GM06990 (cell line): Measurements from ENCODE around the gene TMPRSS12.

ENCODE experiments used
- DNase-seq: peaks from one replicate; pipeline ENCODE4 v3.0.0-alpha.2; 2011; ENCODE audit not compliant: insufficient read length; ENCODE audit errors: extremely low read depth
- H3K27me3 ChIP-seq: replicated peaks from 2 replicates; pipeline ENCODE4 v1.6.0; 2011; ENCODE audit warnings: low read length; ENCODE audit not compliant: control insufficient read depth, insufficient read depth
- H3K36me3 ChIP-seq: 2 replicates; pipeline ENCODE4 v1.5.1; 2011; ENCODE audit warnings: low read length; ENCODE audit not compliant: control insufficient read depth, insufficient read depth
- H3K4me3 ChIP-seq: replicated peaks from 2 replicates; pipeline ENCODE4 v1.5.1; 2011; ENCODE audit warnings: low read depth, mild to moderate bottlenecking, control low read depth, low read length
- TF ChIP-seq, protein P1 (sequence below): IDR thresholded peaks from 2 replicates; pipeline ENCODE4 v1.5.1; 2011; ENCODE audit warnings: low read length, control low read depth, mild to moderate bottlenecking, inconsistent platforms; ENCODE audit not compliant: insufficient read depth, poor library complexity, severe bottlenecking

The TMPRSS12 gene

DNA sequence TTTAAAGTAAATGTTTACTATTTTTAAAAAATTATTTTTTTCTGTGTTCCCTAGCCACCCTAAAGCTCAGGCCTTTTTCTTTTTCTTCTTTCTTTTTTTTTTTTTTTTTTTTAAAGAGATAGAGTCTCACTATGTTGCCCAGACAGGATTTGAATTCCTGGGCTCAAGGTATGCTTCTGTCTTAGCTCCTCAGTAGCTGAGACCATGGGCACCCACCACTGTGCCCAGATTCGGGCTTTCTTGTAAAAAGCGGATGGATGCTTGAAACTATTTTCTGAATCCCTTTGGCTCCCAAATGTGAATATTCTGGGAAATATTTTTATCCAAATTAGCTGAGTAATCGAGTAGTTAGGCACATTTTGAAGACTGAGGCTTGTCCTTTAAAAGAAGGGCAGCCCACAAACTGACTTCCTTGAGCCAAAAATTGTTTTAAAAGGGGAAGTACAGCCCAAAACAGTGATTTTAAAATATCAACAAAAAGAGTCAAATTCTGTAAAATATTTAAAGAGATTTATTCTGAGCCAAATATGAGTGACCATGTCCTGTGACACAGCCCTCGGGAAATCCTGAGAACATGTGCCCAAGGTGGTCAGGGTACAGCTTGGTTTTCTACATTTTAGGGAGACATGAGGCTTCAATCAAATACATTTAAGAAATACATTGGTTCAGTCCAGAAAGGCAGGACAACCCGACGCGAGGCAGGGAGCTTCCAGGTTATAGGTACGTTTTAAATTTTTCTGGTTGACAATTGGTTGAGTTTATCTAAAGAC lies 80.8 kb downstream of the TMPRSS12 start:
- H3K4me3 ChIP-seq: no peak overlapping the region
- no peaks in the 10 kb centered on the region for H3K36me3 ChIP-seq
- TF ChIP-seq, protein P1, sequence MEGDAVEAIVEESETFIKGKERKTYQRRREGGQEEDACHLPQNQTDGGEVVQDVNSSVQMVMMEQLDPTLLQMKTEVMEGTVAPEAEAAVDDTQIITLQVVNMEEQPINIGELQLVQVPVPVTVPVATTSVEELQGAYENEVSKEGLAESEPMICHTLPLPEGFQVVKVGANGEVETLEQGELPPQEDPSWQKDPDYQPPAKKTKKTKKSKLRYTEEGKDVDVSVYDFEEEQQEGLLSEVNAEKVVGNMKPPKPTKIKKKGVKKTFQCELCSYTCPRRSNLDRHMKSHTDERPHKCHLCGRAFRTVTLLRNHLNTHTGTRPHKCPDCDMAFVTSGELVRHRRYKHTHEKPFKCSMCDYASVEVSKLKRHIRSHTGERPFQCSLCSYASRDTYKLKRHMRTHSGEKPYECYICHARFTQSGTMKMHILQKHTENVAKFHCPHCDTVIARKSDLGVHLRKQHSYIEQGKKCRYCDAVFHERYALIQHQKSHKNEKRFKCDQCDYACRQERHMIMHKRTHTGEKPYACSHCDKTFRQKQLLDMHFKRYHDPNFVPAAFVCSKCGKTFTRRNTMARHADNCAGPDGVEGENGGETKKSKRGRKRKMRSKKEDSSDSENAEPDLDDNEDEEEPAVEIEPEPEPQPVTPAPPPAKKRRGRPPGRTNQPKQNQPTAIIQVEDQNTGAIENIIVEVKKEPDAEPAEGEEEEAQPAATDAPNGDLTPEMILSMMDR: no peak
- DNase-seq: no peak
- H3K27me3 ChIP-seq: no peaks in the 10 kb centered on the region

DNA sequence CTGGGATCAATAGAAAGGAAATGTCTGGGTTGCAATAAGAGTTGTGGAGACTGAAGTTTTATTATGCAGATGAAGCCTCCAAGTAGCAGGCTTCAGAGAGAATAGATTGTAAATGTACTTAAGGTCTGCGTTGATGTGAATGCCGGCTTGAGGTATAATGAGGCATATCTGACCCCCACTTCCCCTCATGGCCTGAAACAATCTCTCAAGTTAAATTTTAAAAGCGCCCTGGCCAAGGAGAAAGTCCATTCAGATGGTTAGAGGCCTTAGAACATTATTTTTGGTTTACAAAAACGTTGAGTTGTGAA lies 81.4 kb downstream of the TMPRSS12 start:
- TF ChIP-seq, protein P1: no peak
- no peak overlapping the region for H3K4me3 ChIP-seq
- H3K27me3 ChIP-seq: no peaks in the 10 kb centered on the region
- DNase-seq: no peak
- no peaks in the 10 kb centered on the region for H3K36me3 ChIP-seq

DNA sequence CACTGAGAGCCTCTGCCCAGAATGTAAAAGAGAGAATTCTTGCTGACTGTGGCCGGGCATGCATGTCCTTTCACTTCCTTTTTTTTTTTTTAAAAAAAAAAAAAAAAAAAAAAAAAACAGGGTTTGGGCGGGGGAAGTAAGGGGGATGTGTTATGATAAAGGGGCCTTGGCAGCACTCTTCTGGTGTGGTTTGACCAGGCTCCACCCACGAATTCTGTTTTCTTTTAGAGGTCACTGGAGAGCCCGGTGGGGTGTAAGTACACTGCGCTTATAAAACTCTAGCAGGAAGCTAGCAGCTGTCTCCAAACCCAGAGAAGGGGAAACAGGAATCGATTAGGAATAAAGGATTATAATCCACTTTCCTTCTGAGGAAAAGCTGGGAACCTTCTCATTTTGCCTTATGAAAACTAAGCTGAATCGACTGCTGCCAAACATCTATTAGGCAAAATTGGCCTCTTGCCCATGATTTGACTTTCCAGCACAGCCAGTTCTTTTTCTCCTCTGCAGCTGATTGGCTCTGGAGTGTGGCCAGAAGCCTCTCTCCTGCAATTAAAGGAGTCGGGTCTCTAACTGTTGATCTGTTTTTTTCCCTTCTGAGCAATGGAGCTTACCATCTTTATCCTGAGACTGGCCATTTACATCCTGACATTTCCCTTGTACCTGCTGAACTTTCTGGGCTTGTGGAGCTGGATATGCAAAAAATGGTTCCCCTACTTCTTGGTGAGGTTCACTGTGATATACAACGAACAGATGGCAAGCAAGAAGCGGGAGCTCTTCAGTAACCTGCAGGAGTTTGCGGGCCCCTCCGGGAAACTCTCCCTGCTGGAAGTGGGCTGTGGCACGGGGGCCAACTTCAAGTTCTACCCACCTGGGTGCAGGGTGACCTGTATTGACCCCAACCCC lies 82.0 kb downstream of the TMPRSS12 start:
- Histone ChIP-seq H3K27me3 (no peaks in the 10 kb centered on the region), H3K4me3 (peak overlapping the region; percentile 54), H3K36me3 (no peaks in the 10 kb centered on the region)
- TF ChIP-seq, protein P1: no peak
- peak; percentile 57 for DNase-seq

DNA sequence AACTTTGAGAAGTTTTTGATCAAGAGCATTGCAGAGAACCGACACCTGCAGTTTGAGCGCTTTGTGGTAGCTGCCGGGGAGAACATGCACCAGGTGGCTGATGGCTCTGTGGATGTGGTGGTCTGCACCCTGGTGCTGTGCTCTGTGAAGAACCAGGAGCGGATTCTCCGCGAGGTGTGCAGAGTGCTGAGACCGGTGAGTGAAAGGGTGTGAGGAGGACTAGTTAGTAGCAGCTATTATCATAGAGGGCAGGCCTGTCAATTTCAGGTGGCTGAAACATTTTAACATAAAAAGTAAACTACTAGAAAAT lies 82.6 kb downstream of the TMPRSS12 start:
- H3K36me3 ChIP-seq: no peaks in the 10 kb centered on the region
- peak overlapping the region; percentile 54 for H3K4me3 ChIP-seq
- no peaks in the 10 kb centered on the region for H3K27me3 ChIP-seq
- DNase-seq: no peak
- TF ChIP-seq, protein P1: no peak

DNA sequence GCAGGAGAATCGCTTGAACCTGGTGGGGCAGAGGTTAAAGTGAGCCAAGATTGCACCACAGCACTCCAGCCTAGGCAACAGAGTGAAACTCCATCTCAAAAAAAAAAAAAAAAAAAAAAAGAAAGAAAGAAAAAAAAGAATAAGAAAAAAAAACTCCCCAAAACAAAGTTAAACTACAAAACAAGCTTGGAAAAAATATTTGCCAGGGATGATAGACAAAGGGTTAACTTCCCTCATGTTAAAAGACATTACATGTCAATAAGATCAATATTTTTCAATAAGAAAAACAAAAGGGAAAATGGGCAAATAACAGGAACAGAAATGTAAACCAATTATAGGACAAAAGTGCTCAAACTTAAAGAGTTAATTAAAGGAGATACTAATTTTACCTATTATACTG lies 83.2 kb downstream of the TMPRSS12 start:
- H3K4me3 ChIP-seq: peak overlapping the region; percentile 54
- TF ChIP-seq, protein P1: no peak
- H3K27me3 ChIP-seq: no peaks in the 10 kb centered on the region

More for the DNA sequence above, 83.2 kb downstream of the TMPRSS12 start:
- DNase-seq: no peak
- no peaks in the 10 kb centered on the region; the same call in 1 of the 2 replicates for H3K36me3 ChIP-seq
